Fibroblast of lung (primary cell): ENCODE data around the gene CNTNAP1. TPM values are rescaled to one million over a fixed set of nuclear protein-coding genes. Genes with fewer than 3 reads are reported as not detected.

Source experiments
- DNase-seq, 2 donors: peaks; one replicate each; pipeline versions ENCODE4 v3.0.0 to v3.0.0-alpha.2; 2010; ENCODE audit warnings: low read depth in 2 of 2
- H2AFZ ChIP-seq: 2 replicates; pipeline ENCODE4 v1.5.1; 2012; ENCODE audit warnings: low read length, control low read depth, inconsistent platforms
- H3K27ac ChIP-seq: 2 replicates; pipeline ENCODE4 v1.5.1; 2011; ENCODE audit warnings: low read length, control low read depth; ENCODE audit not compliant: insufficient read depth
- H3K27me3 ChIP-seq: 2 replicates; pipeline ENCODE4 v1.5.1; 2011; ENCODE audit warnings: mild to moderate bottlenecking, low read length; ENCODE audit not compliant: control insufficient read depth, insufficient read depth
- H3K36me3 ChIP-seq: 2 replicates; pipeline ENCODE4 v1.5.1; 2011; ENCODE audit warnings: low read length; ENCODE audit not compliant: control insufficient read depth, insufficient read depth
- H3K4me1 ChIP-seq: 2 replicates; pipeline ENCODE4 v1.5.1; 2011; ENCODE audit warnings: low read length; ENCODE audit not compliant: control insufficient read depth, insufficient read depth; ENCODE audit errors: extremely low read depth
- H3K4me2 ChIP-seq: 2 replicates; pipeline ENCODE4 v1.5.1; 2011; ENCODE audit warnings: low read length, control low read depth; ENCODE audit not compliant: insufficient read depth; ENCODE audit errors: extremely low read depth
- H3K4me3 ChIP-seq, 4 experiments: fragments of 200-600 bp in 1 of 4; sonication (generic) in 1 of 4; replicated peaks in 1 of 4; 2 replicates each; pipeline ENCODE4 v1.5.1; 2011 to 2016; ENCODE audit warnings: low read length in 4 of 4, low read depth in 3 of 4, mild to moderate bottlenecking in 3 of 4, control low read depth in 2 of 4, inconsistent platforms in 1 of 4, mixed read lengths in 1 of 4; ENCODE audit not compliant: insufficient read depth in 1 of 4; ENCODE audit errors: control extremely low read depth in 1 of 4
- H3K79me2 ChIP-seq: 2 replicates; pipeline ENCODE4 v1.5.1; 2012; ENCODE audit warnings: mild to moderate bottlenecking, low read length, inconsistent platforms; ENCODE audit not compliant: control insufficient read depth, insufficient read depth
- H3K9ac ChIP-seq: 2 replicates; pipeline ENCODE4 v1.5.1; 2011; ENCODE audit warnings: mild to moderate bottlenecking, low read length, control low read depth; ENCODE audit not compliant: insufficient read depth
- H3K9me3 ChIP-seq: 2 replicates; pipeline ENCODE4 v1.5.1; 2012; ENCODE audit warnings: low read depth, low read length; ENCODE audit not compliant: control insufficient read depth, insufficient read depth
- H4K20me1 ChIP-seq: 2 replicates; pipeline ENCODE4 v1.5.1; 2011; ENCODE audit warnings: low read length; ENCODE audit not compliant: control insufficient read depth, insufficient read depth; ENCODE audit errors: extremely low read depth
- CTCF ChIP-seq, 2 donors: IDR thresholded peaks in 1 of 2; conservative IDR thresholded peaks in 1 of 2; 1 replicate in 1 of 2; 2 replicates in 1 of 2; pipeline ENCODE4 v1.5.1; 2011 to 2012; ENCODE audit warnings: low read length in 2 of 2, control low read depth in 1 of 2, inconsistent platforms in 1 of 2, low read depth in 1 of 2, mild to moderate bottlenecking in 1 of 2
- EZH2 ChIP-seq: IDR thresholded peaks from 2 replicates; pipeline ENCODE4 v1.5.1; 2012; ENCODE audit warnings: low read length, control low read depth, mild to moderate bottlenecking; ENCODE audit errors: missing control alignments
- polyA plus RNA-seq, 2 donors: library from polyadenylated mRNA; depleted of rRNA in 1 of 2; stranded (reverse) in 1 of 2; unstranded in 1 of 2; fragments of >200 nt; gene quantifications; 2 replicates each; pipeline ENCODE4 v1.2.1, GENCODE V29; 2011 to 2012; ENCODE audit warnings: missing spikeins in 1 of 2
- total RNA-seq: library from RNA; depleted of rRNA; stranded (reverse); fragments of >200 nt; gene quantifications from 2 replicates; pipeline ENCODE4 v1.2.1, GENCODE V29; 2014

CNTNAP1 gene
- total and polyA plus RNA-seq, 2 donors (not counting 1 experiment from before 2014, with no cell fraction given): 39.4 to 40.1 TPM

GRCh38 chr17:42704490-42704836 lies 22.1 kb downstream of the CNTNAP1 start:
- Histone ChIP-seq H3K36me3 (peaks cover 26% of the 10 kb centered on the region), H3K27ac (no peak overlapping the region), H3K4me3 (no peak overlapping the region), H3K27me3 (no peaks in the 10 kb centered on the region), H2AFZ (no peak overlapping the region), H3K9me3 (no peaks in the 10 kb centered on the region), H3K4me2 (no peak overlapping the region), H3K4me1 (no peaks in the 10 kb centered on the region), H4K20me1 (no peaks in the 10 kb centered on the region), H3K9ac (no peak overlapping the region), H3K79me2 (no peaks in the 10 kb centered on the region)
- DNase-seq: no peak
- TF ChIP-seq CTCF (conservative IDR thresholded peaks at IDR 0.05 in 1 of 2, IDR thresholded peaks at IDR 0.05 in 1 of 2; ENCODE audit: low read depth in 1 of 2, low read length in 2 of 2): no peak
- no peak for TF ChIP-seq EZH2

- no peak overlapping the region for H3K9ac ChIP-seq
- no peak overlapping the region for H3K27ac ChIP-seq
- H4K20me1 ChIP-seq: no peaks in the 10 kb centered on the region
- no peak overlapping the region for H2AFZ ChIP-seq
- no peak overlapping the region for H3K4me3 ChIP-seq
- H3K79me2 ChIP-seq: no peaks in the 10 kb centered on the region
- TF ChIP-seq EZH2 (no peak), CTCF (conservative IDR thresholded peaks at IDR 0.05 in 1 of 2, IDR thresholded peaks at IDR 0.05 in 1 of 2; ENCODE audit: low read depth in 1 of 2, low read length in 2 of 2) (no peak)
- no peaks in the 10 kb centered on the region for H3K9me3 ChIP-seq
- DNase-seq: no peak
- H3K27me3 ChIP-seq: no peaks in the 10 kb centered on the region
- H3K4me1 ChIP-seq: no peaks in the 10 kb centered on the region
- H3K36me3 ChIP-seq: peaks cover 26% of the 10 kb centered on the region
- no peak overlapping the region for H3K4me2 ChIP-seq
These were observed 22.6 kb downstream of the CNTNAP1 start for GRCh38 chr17:42704837-42705494.

- Histone ChIP-seq H3K9me3 (no peaks in the 10 kb centered on the region), H4K20me1 (no peaks in the 10 kb centered on the region), H3K27me3 (no peaks in the 10 kb centered on the region), H3K9ac (no peak overlapping the region), H3K27ac (no peak overlapping the region), H3K79me2 (no peaks in the 10 kb centered on the region), H3K36me3 (peaks cover 28% of the 10 kb centered on the region), H3K4me1 (no peaks in the 10 kb centered on the region), H2AFZ (no peak overlapping the region), H3K4me3 (no peak overlapping the region), H3K4me2 (no peak overlapping the region)
- TF ChIP-seq EZH2 (no peak), CTCF (conservative IDR thresholded peaks at IDR 0.05 in 1 of 2, IDR thresholded peaks at IDR 0.05 in 1 of 2; ENCODE audit: low read depth in 1 of 2, low read length in 2 of 2) (no peak)
- no peak for DNase-seq
These were observed 24.4 kb downstream of the CNTNAP1 start for GRCh38 chr17:42706732-42707131.
